Measurements from ENCODE around the gene PPP1R12C.
"Not testable (repeated sequence)": the region's sequence is repeated elsewhere in the genome, so short reads cannot be mapped to it uniquely, and the experiment has no call there.

The PPP1R12C gene

GRCh38 chr19:55076321-55076720, 41.1 kb downstream of the PPP1R12C start:
- in situ Hi-C loops (cut with HindIII; ENCODE audit: low sequenced_read_pairs), result no loop called here

DNA sequence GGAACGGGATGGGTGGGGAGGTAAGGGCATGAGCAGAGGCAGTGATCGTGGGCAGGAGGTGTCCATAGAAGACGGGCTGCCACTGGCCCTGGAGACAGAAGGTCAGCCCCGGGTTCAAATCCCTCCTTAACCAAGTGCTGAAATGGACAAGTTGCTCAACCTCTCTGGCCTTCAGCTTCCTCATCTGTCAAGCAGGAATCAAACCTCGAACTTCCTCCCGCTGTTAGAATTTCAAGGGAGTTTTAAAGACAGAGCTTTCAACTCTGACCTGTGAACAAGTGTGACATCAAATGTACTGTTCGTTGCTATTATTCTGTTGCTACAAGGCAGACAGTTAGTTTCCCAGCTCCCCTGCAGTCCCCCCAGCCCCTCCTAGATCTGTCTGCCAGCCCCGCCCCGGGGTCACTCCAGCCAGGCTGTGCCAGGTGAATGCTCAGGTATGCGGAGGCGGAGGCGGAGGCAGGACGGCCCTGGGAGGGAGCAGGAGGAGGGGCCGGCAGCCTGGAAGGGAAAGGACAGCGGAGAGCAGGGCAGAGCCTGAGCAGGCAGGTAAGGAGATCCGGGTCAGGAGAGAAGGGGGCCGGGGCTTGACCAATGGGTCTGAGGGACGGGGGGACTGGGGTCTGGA, 42.0 kb downstream of the PPP1R12C start, which contains the start of gene EPS8L1:
TSS of gene EPS8L1 (plus strand) at position 499 of the 628 bp plus-strand sequence. CDS start 576 bp downstream, outside the sequence.
- in situ Hi-C loops (cut with HindIII; ENCODE audit: low sequenced_read_pairs), result no loop called here

DNA sequence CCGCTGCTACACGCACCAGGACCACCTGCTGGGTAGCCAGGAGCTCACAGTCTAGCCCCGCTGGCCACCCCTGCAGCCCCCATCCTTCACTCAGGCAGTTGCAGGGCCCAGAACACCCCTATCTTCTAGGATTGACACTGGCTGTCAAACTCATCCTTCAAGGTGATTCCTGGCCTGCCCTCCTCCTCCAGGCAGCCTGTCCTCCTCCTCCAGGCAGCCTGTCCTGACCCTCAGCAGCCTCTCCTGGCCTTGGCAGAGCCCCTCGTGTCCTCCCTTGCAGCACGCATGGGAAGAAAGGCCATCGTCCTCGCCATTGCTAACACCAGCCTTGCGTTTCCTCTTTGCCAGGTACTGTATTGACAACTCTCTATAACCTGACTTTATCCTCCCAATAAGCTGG, 45.5 kb downstream of the PPP1R12C start:
- in situ Hi-C loops (cut with HindIII; ENCODE audit: low sequenced_read_pairs), result no loop called here

GRCh38 chr19:55071129-55071502, 46.3 kb downstream of the PPP1R12C start:
- in situ Hi-C loops (cut with HindIII; ENCODE audit: low sequenced_read_pairs), result no loop called here

DNA sequence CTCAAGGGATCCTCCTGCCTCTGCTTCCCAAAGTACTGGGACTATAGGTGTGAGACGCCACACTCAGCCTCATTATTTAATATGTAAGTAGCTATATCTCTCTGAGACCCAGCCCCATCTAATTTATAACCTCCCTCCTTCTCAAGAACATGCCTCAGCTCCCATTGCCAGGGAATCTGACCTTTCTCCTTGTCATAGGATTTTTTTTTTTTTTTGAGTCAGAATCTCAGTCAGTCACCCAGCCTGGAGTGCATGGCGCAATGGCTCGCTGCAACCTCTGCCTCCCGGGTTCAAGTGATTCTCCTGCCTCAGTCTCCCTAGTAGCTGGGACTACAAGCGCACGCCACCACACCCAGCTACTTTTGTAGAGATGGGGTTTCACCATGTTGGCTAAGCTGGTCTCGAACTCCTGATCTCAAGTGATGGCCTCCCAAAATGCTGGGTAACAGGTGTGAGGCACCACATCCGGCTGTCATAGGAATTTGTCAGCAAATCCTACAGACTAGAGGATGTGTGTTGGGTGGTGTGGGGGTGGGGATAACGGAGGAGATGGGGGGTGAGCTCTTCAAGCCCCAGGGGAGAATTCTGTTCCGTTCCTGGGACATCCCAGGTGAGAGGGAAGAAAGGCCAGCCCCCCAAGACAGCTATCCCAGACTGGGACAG, 46.8 kb downstream of the PPP1R12C start:
- in situ Hi-C loops (cut with HindIII; ENCODE audit: low sequenced_read_pairs), result no loop called here

GRCh38 chr19:55069865-55070197, 47.6 kb downstream of the PPP1R12C start:
- in situ Hi-C loops (cut with HindIII; ENCODE audit: low sequenced_read_pairs), result no loop called here

DNA sequence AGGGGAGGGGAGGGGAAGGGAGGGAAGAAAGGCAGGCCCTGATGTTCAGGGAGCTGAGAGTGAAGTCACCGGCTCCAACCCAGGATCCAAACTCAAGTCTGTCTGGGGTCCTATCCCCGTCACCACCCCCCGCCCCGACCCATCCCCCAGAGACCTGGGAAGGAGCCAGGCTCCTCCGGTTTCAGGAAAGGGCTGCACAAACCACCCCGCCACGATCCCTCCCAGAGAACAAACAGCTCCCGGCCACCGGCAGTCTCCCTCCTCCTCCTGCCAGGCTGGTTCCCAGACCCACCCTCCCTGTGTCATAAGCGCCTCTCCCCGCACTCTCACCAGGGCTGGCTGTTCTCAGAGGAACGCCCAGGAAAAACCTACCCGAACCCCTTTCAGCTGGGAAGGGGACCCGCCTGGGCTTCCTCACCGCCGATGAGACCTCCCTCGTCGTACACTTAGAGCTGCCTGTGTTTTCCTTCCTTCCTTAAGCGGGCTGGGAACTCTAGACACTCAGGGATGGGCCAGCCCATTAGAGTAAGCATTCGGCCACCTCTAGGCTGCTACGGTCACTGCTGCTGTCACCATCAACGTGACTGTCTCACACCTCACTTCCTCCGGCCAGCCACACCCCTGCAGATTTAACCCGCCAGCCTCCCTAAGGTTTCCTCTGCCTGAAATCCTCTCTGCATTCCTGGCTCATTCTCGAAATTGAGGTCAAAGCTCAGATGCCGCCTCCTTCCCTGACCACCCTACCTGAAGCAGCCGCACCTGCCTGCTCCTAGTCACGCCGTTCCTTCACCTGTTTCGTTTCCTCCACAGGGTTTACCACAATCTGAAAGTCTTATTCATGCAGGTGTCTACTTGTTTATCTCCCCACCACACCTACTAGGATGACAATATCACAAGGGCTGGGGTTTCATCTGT, 48.2 kb downstream of the PPP1R12C start:
- in situ Hi-C loops (cut with HindIII; ENCODE audit: low sequenced_read_pairs), result no loop called here

DNA sequence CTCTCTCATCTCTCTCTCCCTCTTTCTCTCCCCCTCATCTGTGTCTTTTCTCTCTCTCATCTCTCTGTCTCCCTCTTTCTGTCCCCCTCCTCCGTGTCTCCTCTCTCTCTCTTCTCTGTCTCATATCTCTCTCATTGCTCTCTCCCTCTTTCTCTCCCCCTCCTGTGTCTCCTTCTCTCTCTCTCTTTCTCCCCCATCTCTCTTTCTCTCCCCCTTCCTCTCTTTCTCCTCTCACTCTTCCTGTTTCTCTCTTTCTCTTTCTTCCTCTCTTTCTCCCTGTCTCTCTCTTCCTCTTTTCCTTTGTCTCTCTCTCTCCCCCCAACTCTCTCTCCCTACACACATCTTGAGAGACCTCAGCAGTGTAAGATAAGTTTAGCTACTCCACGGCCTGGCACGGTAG, 49.6 kb downstream of the PPP1R12C start:
- in situ Hi-C loops (cut with HindIII; ENCODE audit: low sequenced_read_pairs), result no loop called here

- in situ Hi-C loops (cut with HindIII; ENCODE audit: low sequenced_read_pairs), result no loop called here
Observed at GRCh38 chr19:55066107-55066709, 51.2 kb downstream of the PPP1R12C start.

GRCh38 chr19:55065516-55065915, 51.9 kb downstream of the PPP1R12C start:
- in situ Hi-C loops (cut with HindIII; ENCODE audit: low sequenced_read_pairs), result not testable (repeated sequence)

- in situ Hi-C loops (cut with HindIII; ENCODE audit: low sequenced_read_pairs), result no loop called here
Observed at GRCh38 chr19:55063492-55063843, 54.0 kb downstream of the PPP1R12C start.

DNA sequence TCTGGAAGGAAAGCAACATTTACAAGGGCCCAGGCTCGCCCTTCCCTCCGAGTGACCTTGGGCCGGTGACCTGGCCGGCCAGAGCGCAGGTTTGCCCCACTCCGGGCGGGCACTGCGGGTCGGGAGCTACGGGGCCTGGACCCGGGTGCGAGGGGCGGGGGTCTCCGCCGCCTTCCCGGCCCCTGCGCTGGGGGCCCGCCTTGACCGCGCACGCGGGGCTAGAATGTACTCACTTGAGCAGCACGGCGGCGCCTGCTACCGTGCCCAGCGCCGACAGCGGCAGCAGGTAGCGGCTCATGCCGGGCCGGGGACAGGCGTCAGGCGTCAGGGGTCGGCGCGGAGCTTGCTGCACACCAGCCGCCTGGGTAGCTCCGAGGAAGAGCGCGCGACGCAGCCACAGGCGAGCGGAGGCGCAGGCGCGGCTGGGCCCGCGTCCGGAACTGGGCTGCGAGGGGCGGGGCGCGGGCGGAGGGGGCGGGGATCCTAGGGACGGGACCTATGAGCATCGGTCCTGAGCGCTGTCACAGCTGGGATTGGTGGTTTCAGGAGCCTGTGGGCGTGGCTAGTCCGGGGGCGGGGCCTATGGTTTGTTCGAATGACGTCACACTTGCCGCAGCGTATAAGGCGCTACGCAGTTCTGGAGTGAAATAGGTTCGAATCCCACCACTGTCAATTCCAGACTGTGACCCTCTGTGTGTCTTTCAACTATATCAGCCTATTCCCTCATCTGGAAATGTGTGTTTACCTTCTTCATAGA, 54.5 kb downstream of the PPP1R12C start, which contains the start of gene RDH13:
TSS of gene RDH13 (minus strand) at position 414 of the 757 bp plus-strand sequence. CDS start at position 298, 116 bp downstream.
- in situ Hi-C loops (cut with HindIII; ENCODE audit: low sequenced_read_pairs), result no loop called here

DNA sequence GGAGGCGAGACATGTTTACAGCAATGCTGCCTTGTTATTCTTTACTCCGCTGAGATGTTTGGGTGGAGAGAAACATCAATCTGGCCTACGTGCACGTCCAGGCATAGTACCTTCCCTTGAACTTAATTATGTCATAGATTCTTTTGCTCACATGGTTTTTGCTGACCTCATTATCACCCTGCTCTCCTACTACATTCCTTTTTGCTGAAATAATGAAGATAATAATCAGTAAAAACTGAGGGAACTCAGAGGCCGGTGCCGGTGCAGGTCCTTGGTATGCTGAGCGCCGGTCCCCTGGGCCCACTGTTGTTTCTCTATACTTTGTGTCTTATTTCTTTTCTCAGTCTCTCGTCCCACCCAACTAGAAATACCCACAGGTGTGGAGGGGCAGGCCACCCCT, 57.1 kb downstream of the PPP1R12C start:
- in situ Hi-C loops (cut with HindIII; ENCODE audit: low sequenced_read_pairs), result not testable (repeated sequence)

DNA sequence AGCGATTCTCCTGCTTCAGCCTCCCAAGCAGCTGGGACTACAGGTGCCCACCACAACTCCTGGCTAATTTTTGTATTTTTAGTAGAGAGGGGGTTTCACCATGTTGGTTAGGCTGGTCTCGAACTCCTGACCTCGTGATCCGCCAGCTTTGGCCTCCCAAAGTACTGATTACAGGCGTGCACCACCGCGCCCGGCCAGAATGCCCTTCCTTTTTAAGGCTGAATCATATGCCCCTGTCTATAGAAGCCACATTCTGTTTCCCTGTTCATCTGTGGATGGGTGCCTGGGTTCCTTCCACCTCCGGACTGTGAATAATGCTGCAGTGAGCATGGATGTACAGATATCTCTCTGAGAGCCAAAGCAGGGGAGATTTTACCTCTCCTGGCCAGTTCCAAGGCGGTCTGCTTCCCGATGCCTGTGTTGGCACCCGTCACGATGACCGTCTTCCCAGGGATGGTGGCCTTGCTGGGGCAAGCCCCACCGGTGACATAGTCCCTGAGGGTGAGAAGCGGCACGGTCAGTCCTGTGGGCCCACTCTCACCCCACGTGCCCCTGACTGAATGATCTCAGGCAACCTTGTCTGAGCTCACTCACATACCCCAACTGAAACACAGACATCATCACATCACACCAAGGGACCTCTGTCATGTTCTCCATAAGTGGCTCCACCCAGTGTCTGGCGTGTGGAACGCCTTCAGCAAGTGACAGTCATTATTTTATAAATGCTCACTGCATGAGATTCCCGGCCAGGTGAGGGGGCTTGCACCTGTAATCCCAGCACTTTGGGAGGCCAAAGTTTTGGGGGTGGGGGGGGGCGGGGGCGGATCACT, 58.4 kb downstream of the PPP1R12C start:
- in situ Hi-C loops (cut with HindIII; ENCODE audit: low sequenced_read_pairs), result no loop called here

DNA sequence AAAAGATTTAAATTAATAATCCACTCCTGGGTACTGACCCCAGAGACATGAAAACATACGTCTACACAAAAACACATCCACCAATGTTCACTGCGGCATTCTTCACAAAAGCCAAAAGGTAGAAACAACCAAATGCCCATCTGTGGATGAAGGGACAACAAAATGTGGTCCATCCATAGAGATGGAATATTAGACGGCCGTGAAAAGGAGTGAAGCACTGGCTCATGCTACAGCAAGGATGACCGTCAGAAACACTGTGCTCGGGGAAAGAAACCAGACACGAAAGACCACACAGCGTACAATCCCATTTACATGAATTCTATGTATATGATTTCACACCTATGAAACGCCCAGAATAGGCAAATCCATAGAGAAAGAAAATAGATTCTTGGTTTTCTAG, 60.6 kb downstream of the PPP1R12C start:
- in situ Hi-C loops (cut with HindIII; ENCODE audit: low sequenced_read_pairs), result no loop called here

- in situ Hi-C loops (cut with HindIII; ENCODE audit: low sequenced_read_pairs), result no loop called here
Observed at GRCh38 chr19:55053735-55054134, 63.7 kb downstream of the PPP1R12C start.

DNA sequence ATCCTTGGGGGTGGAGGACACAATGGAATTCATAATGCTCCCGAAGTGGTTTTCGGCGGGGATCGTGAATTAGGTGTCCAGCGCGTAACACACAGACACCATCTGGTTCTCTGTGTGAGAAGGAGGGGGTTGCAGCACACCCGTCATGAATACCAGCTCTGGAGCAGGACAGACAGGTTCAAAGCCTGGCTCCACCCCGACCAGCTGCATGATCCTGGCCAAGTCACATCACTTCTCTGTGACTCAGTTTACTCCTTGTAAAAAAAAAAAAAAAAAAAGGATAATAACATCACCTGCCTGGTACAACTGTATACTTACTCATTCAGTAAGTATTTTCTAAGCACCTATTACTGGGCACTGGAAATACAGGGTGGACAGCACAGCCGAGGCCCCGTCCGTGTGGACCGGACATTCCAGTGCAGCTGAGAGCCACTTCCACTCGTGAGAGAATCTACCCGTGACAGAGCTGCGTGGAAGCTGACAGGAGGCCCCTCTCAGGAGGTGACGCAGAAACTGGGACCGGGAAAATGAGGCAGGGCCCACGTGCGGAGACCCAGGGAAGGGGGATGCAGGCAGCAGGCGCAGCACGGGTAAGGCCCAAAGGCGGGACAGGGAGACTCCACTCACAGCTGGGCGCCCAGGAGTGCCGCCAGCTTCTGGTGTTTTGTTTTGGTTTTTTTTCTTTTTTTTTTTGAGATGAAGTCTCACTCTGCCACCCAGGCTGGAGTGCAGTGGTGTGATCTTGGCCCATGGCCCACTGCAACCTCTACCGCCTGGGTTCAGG, 66.5 kb downstream of the PPP1R12C start:
- in situ Hi-C loops (cut with HindIII; ENCODE audit: low sequenced_read_pairs), result no loop called here

DNA sequence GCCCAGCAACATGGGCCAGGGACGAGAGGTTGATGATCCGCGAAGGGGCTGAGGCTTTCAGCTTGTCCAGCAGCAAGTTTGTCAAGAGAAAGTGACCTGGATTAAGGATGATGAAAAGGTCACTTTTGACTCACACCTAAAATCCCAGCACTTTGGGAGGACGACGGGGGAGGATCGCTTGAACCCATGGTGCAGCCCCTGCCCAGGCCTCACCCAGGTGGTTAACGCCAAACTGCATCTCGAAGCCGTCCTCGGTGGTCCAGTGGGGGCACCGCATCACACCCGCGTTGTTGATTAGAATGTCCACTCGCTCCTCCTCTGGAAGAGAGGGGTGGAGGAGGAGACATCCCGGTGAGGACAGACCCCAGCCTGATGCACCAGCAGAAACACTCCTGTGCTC, 69.0 kb downstream of the PPP1R12C start:
- in situ Hi-C loops (cut with HindIII; ENCODE audit: low sequenced_read_pairs), result no loop called here

DNA sequence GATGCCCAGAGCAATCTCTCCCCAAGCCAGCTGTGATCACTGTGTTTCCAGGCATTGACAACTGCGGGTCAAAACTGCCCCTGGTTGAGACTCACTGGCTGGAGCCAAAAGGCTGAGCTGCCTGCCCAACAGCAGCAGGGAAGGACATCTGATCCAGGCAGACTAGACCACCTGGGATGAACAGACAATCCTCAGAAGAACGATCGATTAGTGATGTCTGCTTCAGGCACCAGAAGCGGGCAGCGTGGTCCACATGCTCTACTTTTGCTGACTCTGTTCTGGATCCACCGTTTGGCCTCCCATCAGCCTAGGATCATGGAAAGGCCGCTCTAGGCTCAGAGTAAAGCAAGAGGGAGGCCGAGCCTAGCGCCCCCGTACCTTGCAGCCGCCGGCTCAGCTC, 69.5 kb downstream of the PPP1R12C start:
- in situ Hi-C loops (cut with HindIII; ENCODE audit: low sequenced_read_pairs), result no loop called here
